HL-60 (cell line): ENCODE results near the gene PAGE4.
A peak's percentile ranks its signal among the peaks of the same experiment; 100 is the strongest.

Source experiments
- DNase-seq, 2 experiments: peaks; one replicate each; pipeline ENCODE4 v3.0.0-alpha.2; 2010 to 2020; ENCODE audit warnings: low read depth in 1 of 2, low spot score in 1 of 2
- H3K27ac ChIP-seq: fragments of 250-450 bp; sonication (Bioruptor Pico); replicated peaks from 2 replicates; pipeline ENCODE4 v1.5.1; 2020; ENCODE audit warnings: mild to moderate bottlenecking, moderate library complexity
- H3K27me3 ChIP-seq: fragments of 250-450 bp; sonication (Bioruptor Pico); 2 replicates; pipeline ENCODE4 v1.5.1; 2021; ENCODE audit warnings: mild to moderate bottlenecking, moderate library complexity; ENCODE audit not compliant: insufficient read depth, poor library complexity, severe bottlenecking
- H3K4me3 ChIP-seq: replicated peaks from 2 replicates; pipeline ENCODE4 v1.5.1; 2011; ENCODE audit warnings: mild to moderate bottlenecking, control low read depth, low read length; ENCODE audit not compliant: insufficient read depth
- GABPA ChIP-seq: IDR thresholded peaks from 2 replicates; pipeline ENCODE4 v1.6.1; 2012; ENCODE audit warnings: low read depth
- POLR2AphosphoS5 ChIP-seq: IDR thresholded peaks from 2 replicates; pipeline ENCODE4 v1.6.1; 2012; ENCODE audit warnings: low read depth
- SPI1 ChIP-seq: IDR thresholded peaks from 2 replicates; pipeline ENCODE4 v1.6.1; 2012; ENCODE audit warnings: low read depth, mild to moderate bottlenecking, borderline replicate concordance
- TF ChIP-seq, protein P1 (sequence below): IDR thresholded peaks from 2 replicates; pipeline ENCODE4 v1.6.1; 2012; ENCODE audit warnings: low read depth; ENCODE audit not compliant: insufficient replicate concordance
- TF ChIP-seq, protein P2 (sequence below): IDR thresholded peaks from one replicate; pipeline ENCODE4 v1.5.1; 2011; ENCODE audit warnings: low read length, control low read depth, inconsistent platforms; ENCODE audit not compliant: insufficient read depth

The PAGE4 gene

DNA sequence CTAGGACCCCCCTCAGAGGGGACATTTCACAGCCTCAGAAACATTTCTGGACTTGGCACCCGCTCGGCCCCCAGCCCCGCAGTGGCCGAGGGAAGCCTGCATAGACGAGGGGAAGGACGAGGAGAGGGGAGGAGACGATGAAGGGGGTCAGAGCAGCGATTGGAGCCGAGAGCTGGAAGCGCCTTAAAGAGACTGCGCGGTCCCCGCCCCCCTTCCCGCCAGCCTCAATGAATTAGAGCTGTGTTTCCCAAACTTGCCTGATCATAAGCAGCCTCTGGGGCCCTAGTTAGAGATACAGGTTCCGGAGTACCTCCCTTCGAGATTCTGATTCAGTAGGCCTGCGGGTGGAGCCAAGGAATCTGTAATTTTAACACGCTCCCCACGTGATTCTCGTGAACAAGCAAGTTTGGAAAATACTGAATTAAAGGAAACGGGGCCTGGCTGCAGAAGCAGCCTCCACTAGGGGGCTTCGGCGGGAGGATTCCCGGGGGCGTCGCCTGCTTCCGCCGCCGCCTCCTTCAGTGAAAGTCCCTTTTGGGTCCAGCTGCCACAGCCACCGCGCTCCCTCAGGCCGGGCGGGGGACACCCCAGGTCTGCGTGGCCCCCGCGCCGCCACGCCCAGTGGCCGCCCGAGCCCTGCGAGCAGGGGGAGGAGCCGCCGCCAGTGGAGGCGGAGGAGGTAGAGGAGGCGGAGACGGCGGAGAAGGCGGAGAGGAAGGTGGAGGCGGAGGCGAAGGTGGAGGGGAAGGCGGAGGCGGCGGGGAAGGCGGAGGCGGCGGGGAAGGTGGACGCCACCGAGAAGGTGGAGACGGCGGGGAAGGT lies 49.9 kb downstream of the PAGE4 start, which contains the start of gene USP27X:
USP27X (plus strand) TSS at position 651 of the 822 bp plus-strand sequence. CDS start 824 bp downstream, outside the sequence.
- peak; percentile 31 to 67 for DNase-seq
- no peak for TF ChIP-seq GABPA
- TF ChIP-seq, protein P1, sequence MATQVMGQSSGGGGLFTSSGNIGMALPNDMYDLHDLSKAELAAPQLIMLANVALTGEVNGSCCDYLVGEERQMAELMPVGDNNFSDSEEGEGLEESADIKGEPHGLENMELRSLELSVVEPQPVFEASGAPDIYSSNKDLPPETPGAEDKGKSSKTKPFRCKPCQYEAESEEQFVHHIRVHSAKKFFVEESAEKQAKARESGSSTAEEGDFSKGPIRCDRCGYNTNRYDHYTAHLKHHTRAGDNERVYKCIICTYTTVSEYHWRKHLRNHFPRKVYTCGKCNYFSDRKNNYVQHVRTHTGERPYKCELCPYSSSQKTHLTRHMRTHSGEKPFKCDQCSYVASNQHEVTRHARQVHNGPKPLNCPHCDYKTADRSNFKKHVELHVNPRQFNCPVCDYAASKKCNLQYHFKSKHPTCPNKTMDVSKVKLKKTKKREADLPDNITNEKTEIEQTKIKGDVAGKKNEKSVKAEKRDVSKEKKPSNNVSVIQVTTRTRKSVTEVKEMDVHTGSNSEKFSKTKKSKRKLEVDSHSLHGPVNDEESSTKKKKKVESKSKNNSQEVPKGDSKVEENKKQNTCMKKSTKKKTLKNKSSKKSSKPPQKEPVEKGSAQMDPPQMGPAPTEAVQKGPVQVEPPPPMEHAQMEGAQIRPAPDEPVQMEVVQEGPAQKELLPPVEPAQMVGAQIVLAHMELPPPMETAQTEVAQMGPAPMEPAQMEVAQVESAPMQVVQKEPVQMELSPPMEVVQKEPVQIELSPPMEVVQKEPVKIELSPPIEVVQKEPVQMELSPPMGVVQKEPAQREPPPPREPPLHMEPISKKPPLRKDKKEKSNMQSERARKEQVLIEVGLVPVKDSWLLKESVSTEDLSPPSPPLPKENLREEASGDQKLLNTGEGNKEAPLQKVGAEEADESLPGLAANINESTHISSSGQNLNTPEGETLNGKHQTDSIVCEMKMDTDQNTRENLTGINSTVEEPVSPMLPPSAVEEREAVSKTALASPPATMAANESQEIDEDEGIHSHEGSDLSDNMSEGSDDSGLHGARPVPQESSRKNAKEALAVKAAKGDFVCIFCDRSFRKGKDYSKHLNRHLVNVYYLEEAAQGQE = no peak
- TF ChIP-seq POLR2AphosphoS5 = no peak
- TF ChIP-seq, protein P2, sequence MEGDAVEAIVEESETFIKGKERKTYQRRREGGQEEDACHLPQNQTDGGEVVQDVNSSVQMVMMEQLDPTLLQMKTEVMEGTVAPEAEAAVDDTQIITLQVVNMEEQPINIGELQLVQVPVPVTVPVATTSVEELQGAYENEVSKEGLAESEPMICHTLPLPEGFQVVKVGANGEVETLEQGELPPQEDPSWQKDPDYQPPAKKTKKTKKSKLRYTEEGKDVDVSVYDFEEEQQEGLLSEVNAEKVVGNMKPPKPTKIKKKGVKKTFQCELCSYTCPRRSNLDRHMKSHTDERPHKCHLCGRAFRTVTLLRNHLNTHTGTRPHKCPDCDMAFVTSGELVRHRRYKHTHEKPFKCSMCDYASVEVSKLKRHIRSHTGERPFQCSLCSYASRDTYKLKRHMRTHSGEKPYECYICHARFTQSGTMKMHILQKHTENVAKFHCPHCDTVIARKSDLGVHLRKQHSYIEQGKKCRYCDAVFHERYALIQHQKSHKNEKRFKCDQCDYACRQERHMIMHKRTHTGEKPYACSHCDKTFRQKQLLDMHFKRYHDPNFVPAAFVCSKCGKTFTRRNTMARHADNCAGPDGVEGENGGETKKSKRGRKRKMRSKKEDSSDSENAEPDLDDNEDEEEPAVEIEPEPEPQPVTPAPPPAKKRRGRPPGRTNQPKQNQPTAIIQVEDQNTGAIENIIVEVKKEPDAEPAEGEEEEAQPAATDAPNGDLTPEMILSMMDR = no peak
- TF ChIP-seq SPI1 = no peak
- Histone ChIP-seq H3K27ac (peak within 1 kb of the TSS; percentile 14; the same call in 1 of the 2 replicates), H3K27me3 (no peaks in the 10 kb centered on the region), H3K4me3 (peak within 1 kb of the TSS; percentile 62)

GRCh38 chrX:49879656-49880277 lies 50.7 kb downstream of the PAGE4 start:
- Histone ChIP-seq H3K4me3 (peak overlapping the region; percentile 62), H3K27me3 (no peaks in the 10 kb centered on the region), H3K27ac (no peak overlapping the region)
- no peak for DNase-seq
- no peak for TF ChIP-seq SPI1

DNA sequence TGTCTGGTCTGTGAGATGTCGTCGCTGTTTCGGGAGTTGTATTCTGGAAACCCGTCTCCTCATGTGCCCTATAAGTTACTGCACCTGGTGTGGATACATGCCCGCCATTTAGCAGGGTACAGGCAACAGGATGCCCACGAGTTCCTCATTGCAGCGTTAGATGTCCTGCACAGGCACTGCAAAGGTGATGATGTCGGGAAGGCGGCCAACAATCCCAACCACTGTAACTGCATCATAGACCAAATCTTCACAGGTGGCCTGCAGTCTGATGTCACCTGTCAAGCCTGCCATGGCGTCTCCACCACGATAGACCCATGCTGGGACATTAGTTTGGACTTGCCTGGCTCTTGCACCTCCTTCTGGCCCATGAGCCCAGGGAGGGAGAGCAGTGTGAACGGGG lies 51.6 kb downstream of the PAGE4 start:
- TF ChIP-seq SPI1 = no peak
- TF ChIP-seq GABPA = no peak
- TF ChIP-seq, protein P1 = no peak
- TF ChIP-seq POLR2AphosphoS5 = no peak
- TF ChIP-seq, protein P2 = no peak
- Histone ChIP-seq H3K27ac (no peak overlapping the region), H3K4me3 (no peak overlapping the region), H3K27me3 (no peaks in the 10 kb centered on the region)
- DNase-seq = no peak
